GM12878 (cell line): ENCODE results near the gene CABLES1. TPM values are rescaled to one million over a fixed set of nuclear protein-coding genes. Genes with fewer than 3 reads are reported as not detected.

Source experiments
- BRCA1 ChIP-seq: IDR thresholded peaks from 2 replicates; pipeline ENCODE4 v1.6.1; 2011; ENCODE audit warnings: low read depth, low read length, improper control_type of control experiment
- EP300 ChIP-seq, 2 experiments: fragments of 150-350 bp in 1 of 2; IDR thresholded peaks; 2 replicates each; pipeline ENCODE4 v1.6.1; 2011 to 2012; ENCODE audit warnings: low read depth in 2 of 2, low read length in 2 of 2, borderline replicate concordance in 1 of 2, improper control_type of control experiment in 1 of 2, inconsistent platforms in 1 of 2; ENCODE audit not compliant: control insufficient read depth in 1 of 2
- ESRRA ChIP-seq: IDR thresholded peaks from 2 replicates; pipeline ENCODE4 v1.6.1; 2012; ENCODE audit warnings: mild to moderate bottlenecking, low read length, improper control_type of control experiment
- LARP7 ChIP-seq: fragments of 450-650 bp; IDR thresholded peaks from 2 replicates; pipeline ENCODE4 v1.6.1; 2017; ENCODE audit warnings: mild to moderate bottlenecking
- MTA2 ChIP-seq: fragments of 450-650 bp; IDR thresholded peaks from 2 replicates; pipeline ENCODE4 v1.6.1; 2016; ENCODE audit warnings: low read depth, mild to moderate bottlenecking, moderate library complexity
- PAX8 ChIP-seq: fragments of 450-650 bp; IDR thresholded peaks from 2 replicates; pipeline ENCODE4 v1.6.1; 2017; ENCODE audit warnings: mild to moderate bottlenecking, moderate library complexity
- POLR2AphosphoS2 ChIP-seq: IDR thresholded peaks from 2 replicates; pipeline ENCODE4 v1.6.1; 2011; ENCODE audit warnings: low read depth, mild to moderate bottlenecking, low read length, improper control_type of control experiment, moderate library complexity
- RCOR1 ChIP-seq: conservative IDR thresholded peaks from 2 replicates; pipeline ENCODE4 v1.6.1; 2012; ENCODE audit warnings: low read depth, low read length, improper control_type of control experiment
- SMC3 ChIP-seq: IDR thresholded peaks from 2 replicates; pipeline ENCODE4 v1.6.1; 2011; ENCODE audit warnings: low read length, improper control_type of control experiment, borderline replicate concordance
- SREBF1 ChIP-seq: IDR thresholded peaks from 2 replicates; pipeline ENCODE4 v1.6.1; 2012; ENCODE audit warnings: mild to moderate bottlenecking, low read length
- SREBF2 ChIP-seq: IDR thresholded peaks from 2 replicates; pipeline ENCODE4 v1.6.1; 2012; ENCODE audit warnings: mild to moderate bottlenecking, low read length
- SUPT20H ChIP-seq: IDR thresholded peaks from 2 replicates; pipeline ENCODE4 v1.6.1; 2011; ENCODE audit warnings: low read depth, mild to moderate bottlenecking, low read length, moderate library complexity, borderline replicate concordance; ENCODE audit not compliant: control insufficient read depth
- ZZZ3 ChIP-seq: IDR thresholded peaks from 2 replicates; pipeline ENCODE4 v1.6.1; 2011; ENCODE audit warnings: low read depth; ENCODE audit not compliant: control insufficient read depth, insufficient read length
- polyA plus RNA-seq, 11 experiments: library from polyadenylated mRNA; depleted of rRNA in 4 of 11; unstranded in 6 of 11; stranded (reverse) in 5 of 11; fragments of >200 nt; fragmentation: Nextera tagmentation in 4 of 11; fragmentation: Illumina TruSeq in 1 of 11; extraction: Ambion mirVana in 4 of 11; extraction: Trizol in 1 of 11; gene quantifications; 1 replicate in 1 of 11; 2 replicates in 10 of 11; pipeline versions ENCODE4 v1.2.1 to v1.2.3, GENCODE V29; 2011 to 2016; ENCODE audit warnings: inconsistent platforms in 2 of 11, missing spikeins in 2 of 11, low read depth in 1 of 11
- total RNA-seq, 4 experiments: library from RNA; depleted of rRNA in 3 of 4; stranded (reverse); fragments of >200 nt in 3 of 4; fragmentation: Illumina TruSeq in 1 of 4; extraction: Trizol in 1 of 4; gene quantifications; 2 replicates each; pipeline versions ENCODE4 v1.2.1 to v1.2.3, GENCODE V29; 2013 to 2021
- TF ChIP-seq, protein P1 (sequence below): fragments of 450-650 bp; formaldehyde crosslinking; IDR thresholded peaks from 2 replicates; pipeline ENCODE4 v1.5.0; 2022; ENCODE audit warnings: mild to moderate bottlenecking, missing genetic modification characterization
- TF ChIP-seq, protein P2 (sequence below): fragments of 150-350 bp; IDR thresholded peaks from 2 replicates; pipeline ENCODE4 v1.6.1; 2014; ENCODE audit warnings: mild to moderate bottlenecking, low read depth, low read length
- TF ChIP-seq, protein P3 (sequence below): fragments of 450-650 bp; IDR thresholded peaks from 2 replicates; pipeline ENCODE4 v1.6.1; 2016; ENCODE audit warnings: mild to moderate bottlenecking
- TF ChIP-seq, protein P4 (sequence below): IDR thresholded peaks from 2 replicates; pipeline ENCODE4 v1.6.1; 2011; ENCODE audit warnings: borderline replicate concordance, low read depth, mild to moderate bottlenecking, moderate library complexity, mixed read lengths, low read length; ENCODE audit not compliant: insufficient read depth; ENCODE audit errors: extremely low read length

CABLES1 gene
- total and polyA plus RNA-seq, 10 of the 15 experiments (the other 5 are each of a cell fraction or from before 2014, with no cell fraction given), result 2.9 to 27.2 (median 8.2) TPM

DNA sequence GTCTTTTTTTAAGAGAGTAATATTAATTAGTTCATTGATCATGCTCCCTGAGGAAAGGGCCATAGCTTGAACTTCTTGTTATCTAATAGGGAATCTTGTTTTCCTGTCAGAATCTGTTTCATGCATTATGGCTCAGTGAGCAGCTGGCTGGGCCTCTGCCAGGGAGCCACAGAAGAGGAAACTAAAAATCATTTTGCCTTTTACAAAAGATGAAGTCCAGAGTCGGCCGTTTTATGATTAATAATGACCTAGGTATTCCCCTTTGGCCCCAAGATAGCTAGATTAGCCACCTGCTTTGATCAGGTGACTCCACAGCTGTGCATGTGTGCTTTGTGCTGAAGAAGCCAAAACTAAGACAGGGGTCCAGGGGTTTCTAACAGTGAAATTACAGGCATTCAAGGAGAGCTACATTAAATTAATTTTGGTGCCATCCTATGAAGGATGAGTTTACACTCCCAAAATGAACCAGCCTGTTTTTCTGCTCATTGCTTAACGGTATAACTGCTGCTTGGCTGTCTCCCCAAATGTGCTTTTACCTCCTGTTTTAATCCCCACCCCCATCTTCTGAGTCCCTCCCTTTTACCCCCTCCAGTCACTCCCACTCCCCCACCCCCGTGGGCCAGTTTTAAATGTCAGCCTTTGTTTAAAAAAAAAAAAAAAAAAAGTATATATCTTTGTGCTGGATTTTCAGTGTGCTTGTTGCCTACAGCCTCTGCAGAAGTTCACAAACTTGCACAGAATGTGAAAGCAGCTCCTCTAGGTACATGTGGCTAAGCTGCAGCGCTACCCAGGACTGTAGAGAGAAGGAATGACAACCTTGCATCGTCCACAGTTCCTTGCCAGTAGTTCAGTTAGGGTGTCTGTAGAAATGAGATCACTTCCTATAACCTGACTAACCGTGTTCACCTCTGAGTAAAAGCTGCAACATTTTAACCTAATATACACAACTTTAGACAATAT lies 93.1 kb downstream of the CABLES1 start (continued):
- no peak for TF ChIP-seq ESRRA
- no peak for TF ChIP-seq SMC3
- TF ChIP-seq, protein P1, sequence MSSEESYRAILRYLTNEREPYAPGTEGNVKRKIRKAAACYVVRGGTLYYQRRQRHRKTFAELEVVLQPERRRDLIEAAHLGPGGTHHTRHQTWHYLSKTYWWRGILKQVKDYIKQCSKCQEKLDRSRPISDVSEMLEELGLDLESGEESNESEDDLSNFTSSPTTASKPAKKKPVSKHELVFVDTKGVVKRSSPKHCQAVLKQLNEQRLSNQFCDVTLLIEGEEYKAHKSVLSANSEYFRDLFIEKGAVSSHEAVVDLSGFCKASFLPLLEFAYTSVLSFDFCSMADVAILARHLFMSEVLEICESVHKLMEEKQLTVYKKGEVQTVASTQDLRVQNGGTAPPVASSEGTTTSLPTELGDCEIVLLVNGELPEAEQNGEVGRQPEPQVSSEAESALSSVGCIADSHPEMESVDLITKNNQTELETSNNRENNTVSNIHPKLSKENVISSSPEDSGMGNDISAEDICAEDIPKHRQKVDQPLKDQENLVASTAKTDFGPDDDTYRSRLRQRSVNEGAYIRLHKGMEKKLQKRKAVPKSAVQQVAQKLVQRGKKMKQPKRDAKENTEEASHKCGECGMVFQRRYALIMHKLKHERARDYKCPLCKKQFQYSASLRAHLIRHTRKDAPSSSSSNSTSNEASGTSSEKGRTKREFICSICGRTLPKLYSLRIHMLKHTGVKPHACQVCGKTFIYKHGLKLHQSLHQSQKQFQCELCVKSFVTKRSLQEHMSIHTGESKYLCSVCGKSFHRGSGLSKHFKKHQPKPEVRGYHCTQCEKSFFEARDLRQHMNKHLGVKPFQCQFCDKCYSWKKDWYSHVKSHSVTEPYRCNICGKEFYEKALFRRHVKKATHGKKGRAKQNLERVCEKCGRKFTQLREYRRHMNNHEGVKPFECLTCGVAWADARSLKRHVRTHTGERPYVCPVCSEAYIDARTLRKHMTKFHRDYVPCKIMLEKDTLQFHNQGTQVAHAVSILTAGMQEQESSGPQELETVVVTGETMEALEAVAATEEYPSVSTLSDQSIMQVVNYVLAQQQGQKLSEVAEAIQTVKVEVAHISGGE (CRISPR knock-in tag), result no peak
- no peak for TF ChIP-seq SREBF2
- no peak for TF ChIP-seq POLR2AphosphoS2
- no peak for TF ChIP-seq PAX8
- TF ChIP-seq RCOR1, result no peak
- TF ChIP-seq, protein P2, sequence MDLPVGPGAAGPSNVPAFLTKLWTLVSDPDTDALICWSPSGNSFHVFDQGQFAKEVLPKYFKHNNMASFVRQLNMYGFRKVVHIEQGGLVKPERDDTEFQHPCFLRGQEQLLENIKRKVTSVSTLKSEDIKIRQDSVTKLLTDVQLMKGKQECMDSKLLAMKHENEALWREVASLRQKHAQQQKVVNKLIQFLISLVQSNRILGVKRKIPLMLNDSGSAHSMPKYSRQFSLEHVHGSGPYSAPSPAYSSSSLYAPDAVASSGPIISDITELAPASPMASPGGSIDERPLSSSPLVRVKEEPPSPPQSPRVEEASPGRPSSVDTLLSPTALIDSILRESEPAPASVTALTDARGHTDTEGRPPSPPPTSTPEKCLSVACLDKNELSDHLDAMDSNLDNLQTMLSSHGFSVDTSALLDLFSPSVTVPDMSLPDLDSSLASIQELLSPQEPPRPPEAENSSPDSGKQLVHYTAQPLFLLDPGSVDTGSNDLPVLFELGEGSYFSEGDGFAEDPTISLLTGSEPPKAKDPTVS, result no peak
- TF ChIP-seq SREBF1, result no peak
- TF ChIP-seq ZZZ3, result no peak
- peak; percentile 66 to 93 for TF ChIP-seq EP300 (IDR thresholded peaks at IDR 0.05; ENCODE audit: borderline replicate concordance in 1 of 2, control insufficient read depth in 1 of 2, low read depth in 2 of 2, low read length in 2 of 2)
- TF ChIP-seq, protein P3, sequence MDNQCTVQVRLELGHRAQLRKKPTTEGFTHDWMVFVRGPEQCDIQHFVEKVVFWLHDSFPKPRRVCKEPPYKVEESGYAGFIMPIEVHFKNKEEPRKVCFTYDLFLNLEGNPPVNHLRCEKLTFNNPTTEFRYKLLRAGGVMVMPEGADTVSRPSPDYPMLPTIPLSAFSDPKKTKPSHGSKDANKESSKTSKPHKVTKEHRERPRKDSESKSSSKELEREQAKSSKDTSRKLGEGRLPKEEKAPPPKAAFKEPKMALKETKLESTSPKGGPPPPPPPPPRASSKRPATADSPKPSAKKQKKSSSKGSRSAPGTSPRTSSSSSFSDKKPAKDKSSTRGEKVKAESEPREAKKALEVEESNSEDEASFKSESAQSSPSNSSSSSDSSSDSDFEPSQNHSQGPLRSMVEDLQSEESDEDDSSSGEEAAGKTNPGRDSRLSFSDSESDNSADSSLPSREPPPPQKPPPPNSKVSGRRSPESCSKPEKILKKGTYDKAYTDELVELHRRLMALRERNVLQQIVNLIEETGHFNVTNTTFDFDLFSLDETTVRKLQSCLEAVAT, result no peak; the same call in 1 of the 2 replicates
- no peak for TF ChIP-seq LARP7
- TF ChIP-seq SUPT20H, result no peak
- TF ChIP-seq, protein P4, sequence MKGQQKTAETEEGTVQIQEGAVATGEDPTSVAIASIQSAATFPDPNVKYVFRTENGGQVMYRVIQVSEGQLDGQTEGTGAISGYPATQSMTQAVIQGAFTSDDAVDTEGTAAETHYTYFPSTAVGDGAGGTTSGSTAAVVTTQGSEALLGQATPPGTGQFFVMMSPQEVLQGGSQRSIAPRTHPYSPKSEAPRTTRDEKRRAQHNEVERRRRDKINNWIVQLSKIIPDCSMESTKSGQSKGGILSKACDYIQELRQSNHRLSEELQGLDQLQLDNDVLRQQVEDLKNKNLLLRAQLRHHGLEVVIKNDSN, result peak; percentile 57
- peak; percentile 73 for TF ChIP-seq MTA2
- TF ChIP-seq BRCA1, result no peak
